NCI-H510A (cell line): ENCODE measurements around the gene ABCB8.

Experiments
- DNase-seq: peaks from one replicate; lab custom pipeline; 2025; lab: John Stamatoyannopoulos, UW

ABCB8 gene

GRCh38 chr7:151057989-151058780 lies 29.9 kb downstream of the ABCB8 start:
- peak; percentile 95 for DNase-seq

GRCh38 chr7:151058781-151059366 lies 30.6 kb downstream of the ABCB8 start:
- DNase-seq = no peak

GRCh38 chr7:151059367-151060112 lies 31.3 kb downstream of the ABCB8 start, which contains the start of gene SLC4A2:
SLC4A2 (plus strand) TSS chr7:151059589; CDS start chr7:151061988, 2,399 bp downstream.
- no peak for DNase-seq

GRCh38 chr7:151060113-151060415 lies 31.8 kb downstream of the ABCB8 start:
- DNase-seq = no peak

- no peak for DNase-seq
Measured at GRCh38 chr7:151060416-151061212, 32.4 kb downstream of the ABCB8 start.

- no peak for DNase-seq
Measured at GRCh38 chr7:151061213-151062110, 33.2 kb downstream of the ABCB8 start.

GRCh38 chr7:151062111-151062398 lies 33.8 kb downstream of the ABCB8 start:
- DNase-seq = no peak

- no peak for DNase-seq
Measured at GRCh38 chr7:151062399-151063211, 34.4 kb downstream of the ABCB8 start.

GRCh38 chr7:151063212-151063561 lies 34.9 kb downstream of the ABCB8 start:
- no peak for DNase-seq

GRCh38 chr7:151064454-151064853 lies 36.2 kb downstream of the ABCB8 start:
- DNase-seq = no peak

- DNase-seq = no peak
Measured at GRCh38 chr7:151064993-151065392, 36.7 kb downstream of the ABCB8 start.

- no peak for DNase-seq
Measured at GRCh38 chr7:151065516-151065915, 37.3 kb downstream of the ABCB8 start.

GRCh38 chr7:151066273-151066974 lies 38.2 kb downstream of the ABCB8 start:
- DNase-seq = no peak

GRCh38 chr7:151068069-151068773 lies 40.0 kb downstream of the ABCB8 start:
- DNase-seq = no peak

- DNase-seq = no peak
Measured at GRCh38 chr7:151069841-151070573, 41.8 kb downstream of the ABCB8 start.

GRCh38 chr7:151070574-151070960 lies 42.3 kb downstream of the ABCB8 start:
- no peak for DNase-seq

GRCh38 chr7:151071032-151071866 lies 43.0 kb downstream of the ABCB8 start:
- DNase-seq = no peak

GRCh38 chr7:151073990-151074389 lies 45.7 kb downstream of the ABCB8 start:
- DNase-seq = no peak
